HT-29 (cell line): ENCODE measurements around the gene CMYA5. TPM values are rescaled to one million over a fixed set of nuclear protein-coding genes. Genes with fewer than 3 reads are reported as not detected.
"Not testable (repeated sequence)": the region's sequence is repeated elsewhere in the genome, so short reads cannot be mapped to it uniquely, and the experiment has no call there.

Source experiments
- DNase-seq: peaks from one replicate; pipeline ENCODE4 v3.0.0-alpha.2; 2015; ENCODE audit warnings: low spot score
- total RNA-seq: library from RNA; depleted of rRNA; stranded (reverse); fragments of >200 nt; shearing (Covaris generic); gene quantifications from 2 replicates; pipeline ENCODE4 v1.2.3, GENCODE V29; 2014; rRNA removed

CMYA5 gene
- 0.08 and 1.1 TPM in 2 replicates for total RNA-seq

GRCh38 chr5:79689541-79690466 lies at the start of gene CMYA5:
CMYA5 (plus strand) TSS chr5:79689836; CDS start chr5:79689908, 72 bp downstream.
- DNase-seq = no peak

- no peak for DNase-seq
These were observed 49.0 kb upstream of the CMYA5 start for GRCh38 chr5:79640571-79641055.

GRCh38 chr5:79641414-79641813 lies 48.2 kb upstream of the CMYA5 start:
- no peak for DNase-seq

- DNase-seq = no peak
These were observed 47.4 kb upstream of the CMYA5 start for GRCh38 chr5:79642210-79642609.

GRCh38 chr5:79653843-79654242 lies 35.8 kb upstream of the CMYA5 start:
- no peak for DNase-seq

- DNase-seq = no peak
These were observed 26.4 kb upstream of the CMYA5 start for GRCh38 chr5:79663212-79663611.

- no peak for DNase-seq
These were observed 22.9 kb upstream of the CMYA5 start for GRCh38 chr5:79666758-79667157.

- no peak for DNase-seq
These were observed 17.2 kb upstream of the CMYA5 start for GRCh38 chr5:79672392-79672791.

GRCh38 chr5:79676354-79676753 lies 13.3 kb upstream of the CMYA5 start:
- DNase-seq = not testable (repeated sequence)

GRCh38 chr5:79682102-79682501 lies 7.5 kb upstream of the CMYA5 start:
- DNase-seq = not testable (repeated sequence)

GRCh38 chr5:79684782-79685181 lies 4.9 kb upstream of the CMYA5 start:
- no peak for DNase-seq

GRCh38 chr5:79685627-79686026 lies 4.0 kb upstream of the CMYA5 start:
- no peak for DNase-seq

GRCh38 chr5:79686799-79687198 lies 2.8 kb upstream of the CMYA5 start:
- no peak for DNase-seq

GRCh38 chr5:79687889-79688288 lies 1.7 kb upstream of the CMYA5 start:
- DNase-seq = no peak

GRCh38 chr5:79691007-79691406 lies 1.4 kb downstream of the CMYA5 start:
- no peak for DNase-seq

- no peak for DNase-seq
These were observed 3.0 kb downstream of the CMYA5 start for GRCh38 chr5:79692596-79692995.

- DNase-seq = no peak
These were observed 4.5 kb downstream of the CMYA5 start for GRCh38 chr5:79694183-79694582.

- DNase-seq = no peak
These were observed 5.0 kb downstream of the CMYA5 start for GRCh38 chr5:79694652-79695051.

GRCh38 chr5:79695526-79695925 lies 5.9 kb downstream of the CMYA5 start:
- no peak for DNase-seq

GRCh38 chr5:79697222-79698170 lies 7.9 kb downstream of the CMYA5 start:
- DNase-seq = no peak

GRCh38 chr5:79699763-79700400 lies 10.2 kb downstream of the CMYA5 start:
- DNase-seq = no peak
